WTC11 (cell line): Measurements from ENCODE around the gene COLEC12. TPM values are rescaled to one million over a fixed set of nuclear protein-coding genes. Genes with fewer than 3 reads are reported as not detected.

Experiments used
- ATAC-seq: fragments of 200-7000 bp; cut with Tn5 transposase; 2 replicates; pipeline ENCODE4 v1.10.0; 2021; ENCODE audit warnings: mild to moderate bottlenecking, moderate library complexity
- CTCF ChIA-PET: fragments of 300-600 bp; sonication (Branson Sonifier 250); formaldehyde crosslinking; loops from one replicate; lab custom pipeline; 2021; ENCODE audit warnings: antibody characterized with exemption; lab: Charles Lee
- POLR2A ChIA-PET: fragments of 350-600 bp; sonication (Branson Sonifier 250); formaldehyde crosslinking; loops from one replicate; lab custom pipeline; 2021; ENCODE audit warnings: antibody characterized with exemption; lab: Charles Lee
- DNase-seq: peaks from one replicate; pipeline ENCODE4 v3.0.0; 2021; ENCODE audit warnings: low spot score
- H3K27ac Mint-ChIP-seq: 2 replicates; pipeline ENCODE4 v1.8.0; 2021; ENCODE audit warnings: mixed read lengths
- H3K27me3 Mint-ChIP-seq: 2 replicates; pipeline ENCODE4 v1.8.0; 2021; ENCODE audit warnings: low read depth, mild to moderate bottlenecking, moderate library complexity, mixed read lengths
- H3K36me3 Mint-ChIP-seq: 2 replicates; pipeline ENCODE4 v1.8.0; 2021; ENCODE audit warnings: mixed read lengths
- H3K4me1 Mint-ChIP-seq: 2 replicates; pipeline ENCODE4 v1.8.0; 2022; ENCODE audit warnings: mixed read lengths
- H3K4me3 Mint-ChIP-seq: 2 replicates; pipeline ENCODE4 v1.8.0; 2021; ENCODE audit warnings: mild to moderate bottlenecking, moderate library complexity, mixed read lengths
- H3K9me3 Mint-ChIP-seq: 2 replicates; pipeline ENCODE4 v1.8.0; 2021; ENCODE audit warnings: mixed read lengths
- AFF4 ChIP-seq: sonication (generic); formaldehyde crosslinking; IDR thresholded peaks from 2 replicates; pipeline ENCODE4 v1.8.1; 2023; ENCODE audit warnings: mild to moderate bottlenecking, missing genetic modification reagents, borderline replicate concordance
- CTCF ChIP-seq: fragments of 200-600 bp; IDR thresholded peaks from 2 replicates; pipeline ENCODE4 v1.8.0; 2022; ENCODE audit warnings: antibody characterized with exemption
- GABPB1 ChIP-seq: sonication (generic); formaldehyde crosslinking; IDR thresholded peaks from 2 replicates; pipeline ENCODE4 v1.8.1; 2023; ENCODE audit warnings: mild to moderate bottlenecking, missing genetic modification reagents
- IRF1 ChIP-seq: sonication (generic); formaldehyde crosslinking; IDR thresholded peaks from 2 replicates; pipeline ENCODE4 v1.8.0; 2023; ENCODE audit warnings: missing genetic modification reagents
- JUN ChIP-seq: sonication (generic); formaldehyde crosslinking; IDR thresholded peaks from 2 replicates; pipeline ENCODE4 v1.8.0; 2023; ENCODE audit warnings: mild to moderate bottlenecking, missing genetic modification reagents
- MAX ChIP-seq: sonication (generic); formaldehyde crosslinking; IDR thresholded peaks from 2 replicates; pipeline ENCODE4 v1.8.0; 2022; ENCODE audit warnings: mild to moderate bottlenecking, missing genetic modification reagents
- MXD4 ChIP-seq: fragments of 250-450 bp; sonication (Bioruptor Pico); IDR thresholded peaks from 2 replicates; pipeline ENCODE4 v1.8.0; 2021; ENCODE audit warnings: mild to moderate bottlenecking, moderate library complexity, borderline replicate concordance
- NFATC4 ChIP-seq: fragments of 250-450 bp; sonication (Bioruptor Pico); IDR thresholded peaks from 2 replicates; pipeline ENCODE4 v1.9.0; 2021; ENCODE audit warnings: mild to moderate bottlenecking
- PREB ChIP-seq: sonication (generic); formaldehyde crosslinking; IDR thresholded peaks from 2 replicates; pipeline ENCODE4 v1.8.1; 2022; ENCODE audit warnings: mild to moderate bottlenecking, missing genetic modification reagents, moderate library complexity, borderline replicate concordance
- PRRX2 ChIP-seq: fragments of 250-450 bp; sonication (Bioruptor Pico); IDR thresholded peaks from 2 replicates; pipeline ENCODE4 v1.8.0; 2021; ENCODE audit warnings: mild to moderate bottlenecking
- SMAD4 ChIP-seq: sonication (generic); formaldehyde crosslinking; IDR thresholded peaks from 2 replicates; pipeline ENCODE4 v1.8.0; 2022; ENCODE audit warnings: mild to moderate bottlenecking, missing genetic modification reagents
- TP53 ChIP-seq: sonication (generic); formaldehyde crosslinking; IDR thresholded peaks from 2 replicates; pipeline ENCODE4 v1.8.1; 2023; ENCODE audit warnings: mild to moderate bottlenecking, missing genetic modification reagents
- ZNF232 ChIP-seq: sonication (generic); formaldehyde crosslinking; IDR thresholded peaks from 2 replicates; pipeline ENCODE4 v1.8.0; 2022; ENCODE audit warnings: mild to moderate bottlenecking, missing genetic modification reagents
- ZNF317 ChIP-seq: sonication (generic); formaldehyde crosslinking; IDR thresholded peaks from 2 replicates; pipeline ENCODE4 v1.8.1; 2023; ENCODE audit warnings: low read depth, mild to moderate bottlenecking, moderate library complexity, missing genetic modification reagents, borderline replicate concordance
- ZSCAN18 ChIP-seq: fragments of 250-450 bp; sonication (Bioruptor Pico); IDR thresholded peaks from 2 replicates; pipeline ENCODE4 v2.1.2; 2022; ENCODE audit warnings: mild to moderate bottlenecking, moderate library complexity
- total RNA-seq: library from RNA; stranded (reverse); gene quantifications from 3 replicates; pipeline ENCODE4 v1.2.3, GENCODE V29; 2021

COLEC12 gene
- total RNA-seq, 1 experiment from 2014 or later: 0.48 TPM

- POLR2A ChIA-PET: no interaction called here
- Mint-ChIP-seq H3K4me3 (no peak overlapping the region), H3K27ac (no peak overlapping the region), H3K4me1 (no peaks in the 10 kb centered on the region), H3K9me3 (no peaks in the 10 kb centered on the region), H3K36me3 (no peaks in the 10 kb centered on the region), H3K27me3 (no peaks in the 10 kb centered on the region; the same call in 1 of the 2 replicates)
- TF ChIP-seq NFATC4 (CRISPR knock-in tag) (no peak), MAX (CRISPR knock-in tag) (no peak), PREB (CRISPR knock-in tag) (no peak), PRRX2 (no peak), ZNF232 (no peak), CTCF (no peak), JUN (no peak), AFF4 (CRISPR knock-in tag) (no peak), TP53 (CRISPR knock-in tag) (no peak), SMAD4 (CRISPR knock-in tag) (no peak), ZSCAN18 (CRISPR knock-in tag) (no peak)
- CTCF ChIA-PET: no interaction called here
- no peak for DNase-seq
- no peak for ATAC-seq
Measured at GRCh38 chr18:294566-294965, 205.9 kb downstream of the COLEC12 start.

GRCh38 chr18:293536-293935 lies 207.0 kb downstream of the COLEC12 start:
- TF ChIP-seq IRF1: no peak
- no peak for TF ChIP-seq MXD4
- TF ChIP-seq GABPB1: no peak
- no peak for TF ChIP-seq ZNF317
- TF ChIP-seq, all 79 proteins: peak for 0
- no peak for DNase-seq
- ChIA-PET CTCF (interaction anchor here (0.6 kb wide), 1 partner anchor 304 kb away, joined by 3 read pairs; the partner anchor contains the start of gene CLUL1), POLR2A (interaction anchor here (1.5 kb wide), 1 partner anchor 10 kb away, joined by 4 read pairs; no protein-coding TSS in a partner anchor)
- H3K4me1 Mint-ChIP-seq: no peaks in the 10 kb centered on the region
- no peaks in the 10 kb centered on the region for H3K36me3 Mint-ChIP-seq
- no peak for ATAC-seq
- no peak overlapping the region for H3K27ac Mint-ChIP-seq
- no peaks in the 10 kb centered on the region; the same call in 1 of the 2 replicates for H3K27me3 Mint-ChIP-seq
- H3K4me3 Mint-ChIP-seq: no peak overlapping the region
- H3K9me3 Mint-ChIP-seq: no peaks in the 10 kb centered on the region
